Uterine smooth muscle cell (primary cell): Measurements from ENCODE around the gene TBX6. TPM values are rescaled to one million over a fixed set of nuclear protein-coding genes. Genes with fewer than 3 reads are reported as not detected.

ENCODE experiments used
- total RNA-seq: library from RNA; depleted of rRNA; stranded (reverse); fragments of >200 nt; gene quantifications from 2 replicates; pipeline ENCODE4 v1.2.3, GENCODE V29; 2014

Gene TBX6
- total RNA-seq, result 0.11 and 0.12 TPM in 2 replicates

GRCh38 chr16:30091474-30092372 is at the start of gene TBX6:
TBX6 (minus strand) TSS chr16:30091924; CDS start chr16:30091193, 731 bp downstream.

DNA sequence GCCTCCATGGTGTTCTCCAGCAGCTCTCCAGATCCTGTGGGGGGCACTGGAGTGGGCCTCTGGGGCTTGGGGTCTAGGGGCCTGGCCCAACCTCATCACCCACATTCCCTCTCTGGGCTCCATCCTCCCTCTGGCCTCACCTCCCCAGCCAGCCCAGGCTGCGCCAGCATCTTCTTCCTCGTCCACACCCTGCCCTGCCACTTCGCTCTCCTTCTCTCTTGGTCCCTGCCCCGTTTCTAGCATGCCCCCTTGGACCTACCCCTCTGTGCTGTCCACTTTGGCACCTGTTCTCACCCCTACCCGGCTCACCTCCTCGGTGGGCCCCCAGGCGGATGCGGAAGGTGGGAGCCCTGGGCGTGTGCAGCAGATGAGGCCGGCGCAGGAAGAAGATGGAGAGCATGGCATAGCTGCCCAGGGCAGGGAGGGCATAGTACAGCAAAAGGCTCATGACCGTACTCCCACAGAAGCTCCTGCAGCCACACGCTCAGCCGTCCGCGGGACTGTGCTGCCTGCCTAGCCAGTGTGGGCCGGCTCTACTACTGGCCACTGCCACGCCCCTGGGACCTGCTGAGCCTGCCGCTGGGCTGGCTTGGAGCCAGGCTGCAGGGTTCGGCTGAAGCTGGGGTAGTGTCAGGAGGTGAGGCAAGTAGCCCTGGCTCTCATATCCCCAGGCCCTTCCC is 21.4 kb upstream of the TBX6 start, which contains the start of gene GDPD3:
Gene GDPD3 (minus strand): TSS at position 507 of the 680 bp plus-strand sequence. CDS start 59 bp downstream, at position 448.

GRCh38 chr16:30096105-30096861 is 4.6 kb upstream of the TBX6 start, which contains the start of gene YPEL3:
YPEL3 (minus strand) TSS chr16:30096213; CDS start chr16:30095482, 731 bp downstream.

DNA sequence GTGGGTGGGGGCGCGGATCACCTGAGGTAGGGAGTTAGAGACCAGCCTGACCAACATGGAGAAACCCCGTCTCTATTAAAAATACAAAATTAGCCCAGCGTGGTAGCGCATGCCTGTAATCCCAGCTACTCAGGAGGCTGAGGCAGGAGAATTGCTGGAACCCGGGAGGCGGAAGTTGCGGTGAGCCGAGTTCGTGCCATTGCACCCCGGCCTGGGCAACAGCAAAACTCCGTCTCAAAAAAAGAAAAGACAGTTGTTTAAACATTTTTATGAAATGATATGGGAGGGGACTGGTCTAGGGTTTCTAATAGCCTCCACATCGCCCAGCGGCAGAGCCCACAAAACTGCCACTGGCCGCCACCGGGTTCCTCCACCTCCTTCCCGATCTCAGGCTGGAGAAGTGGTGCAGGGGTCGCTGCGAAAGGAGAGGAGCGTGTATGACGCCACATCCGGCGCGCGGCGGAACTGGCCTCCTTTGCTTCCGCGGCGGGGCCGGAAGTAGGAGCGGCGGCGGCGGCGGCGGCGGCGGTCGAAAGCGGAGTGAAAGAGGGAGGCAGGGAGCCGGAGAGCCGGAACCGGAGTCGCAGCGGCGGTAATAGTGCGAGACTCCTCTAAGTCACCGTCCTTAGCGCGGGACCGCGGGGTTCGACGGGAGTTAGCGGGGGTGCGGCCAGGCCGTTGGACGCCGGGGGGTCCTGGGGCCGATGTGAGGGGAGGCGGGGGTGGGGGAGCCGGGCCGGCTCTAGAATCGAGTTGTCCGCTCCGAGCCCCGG is 16.0 kb downstream of the TBX6 start, which contains the start of gene PPP4C:
Gene PPP4C (plus strand): TSS at position 492 of the 773 bp plus-strand sequence. CDS start 384 bp downstream, outside the sequence.

DNA sequence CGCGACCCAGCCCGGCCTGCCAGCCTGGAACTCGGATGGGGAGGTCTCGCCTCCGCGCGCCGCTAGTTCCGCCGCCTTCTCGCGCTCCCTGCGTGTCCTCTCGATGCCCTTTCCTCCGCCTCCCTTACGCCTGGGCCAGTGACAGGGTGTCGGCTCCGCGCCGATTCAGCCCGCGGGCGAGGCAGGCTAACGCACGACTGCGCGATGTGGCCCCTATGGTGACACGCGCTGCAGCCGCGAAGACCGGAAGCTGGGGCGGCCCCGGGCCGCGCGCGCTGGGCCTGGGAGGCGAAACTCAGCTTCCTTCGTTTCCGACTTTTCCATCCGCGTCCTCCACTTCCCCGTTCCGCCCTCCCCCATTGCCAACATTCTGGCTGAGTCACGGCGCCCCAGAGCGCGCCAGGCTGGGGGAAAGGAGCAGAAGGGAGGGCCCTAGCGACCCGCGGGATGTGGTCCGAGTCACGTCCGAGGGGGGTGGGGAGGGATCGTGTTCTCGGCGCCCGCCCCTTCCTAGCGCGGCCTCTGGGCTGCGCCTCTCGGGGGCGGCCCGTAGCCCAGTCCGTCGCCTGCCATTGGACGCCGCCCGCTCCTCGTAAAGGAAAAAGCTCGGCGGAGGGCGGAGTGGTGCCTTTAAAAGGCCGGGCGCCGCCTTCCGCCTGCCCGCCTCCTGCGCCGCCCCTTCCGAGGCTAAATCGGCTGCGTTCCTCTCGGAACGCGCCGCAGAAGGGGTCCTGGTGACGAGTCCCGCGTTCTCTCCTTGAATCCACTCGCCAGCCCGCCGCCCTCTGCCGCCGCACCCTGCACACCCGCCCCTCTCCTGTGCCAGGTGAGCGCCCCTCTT is 26.4 kb downstream of the TBX6 start, which contains the start of gene ALDOA:
Gene ALDOA (plus strand): TSS at position 659 of the 841 bp plus-strand sequence. CDS start 1,138 bp downstream, outside the sequence.

Other genes with a start within 250 kb of the TBX6 start
- 59.4 and 102 TPM in 2 replicates for gene CDIPT, start 228.7 kb downstream of the TBX6 start, total RNA-seq
- gene SEZ6L2, start 192.4 kb downstream of the TBX6 start, total RNA-seq, result 2.1 and 10.0 TPM in 2 replicates
- gene ASPHD1, start 191.4 kb downstream of the TBX6 start, total RNA-seq, result 9.1 and 9.4 TPM in 2 replicates
- 13.2 and 14.3 TPM in 2 replicates for gene KCTD13, start 165.7 kb downstream of the TBX6 start, total RNA-seq
- gene TMEM219, start 129.8 kb downstream of the TBX6 start, total RNA-seq, result 49.6 and 86.6 TPM in 2 replicates
- 56.2 and 62.0 TPM in 2 replicates for gene TAOK2, start 118.1 kb downstream of the TBX6 start, total RNA-seq
- gene HIRIP3, start 96.3 kb downstream of the TBX6 start, total RNA-seq, result 9.0 and 15.5 TPM in 2 replicates
- 17.2 and 47.3 TPM in 2 replicates for gene INO80E, start 95.7 kb downstream of the TBX6 start, total RNA-seq
- 0.22 and 0.62 TPM in 2 replicates for gene DOC2A, start 80.9 kb downstream of the TBX6 start, total RNA-seq
- not detected in 2 replicates for gene C16orf92, start 68.7 kb downstream of the TBX6 start, total RNA-seq
- 0.22 TPM in 1 of 2 replicates, not detected in the other for gene TLCD3B, start 60.7 kb downstream of the TBX6 start, total RNA-seq
- 528 and 721 TPM in 2 replicates for gene ALDOA, start 26.2 kb downstream of the TBX6 start, total RNA-seq
- gene PPP4C, start 15.9 kb downstream of the TBX6 start, total RNA-seq, result 226 and 306 TPM in 2 replicates
- gene YPEL3, start 4.3 kb upstream of the TBX6 start, total RNA-seq, result 4.6 and 5.5 TPM in 2 replicates
- gene GDPD3, start 21.6 kb upstream of the TBX6 start, total RNA-seq, result 0.55 and 1.1 TPM in 2 replicates
- gene MAPK3, start 31.3 kb upstream of the TBX6 start, total RNA-seq, result 28.6 and 32.9 TPM in 2 replicates
- gene CORO1A, start 91.7 kb upstream of the TBX6 start, total RNA-seq, result 2.7 and 2.9 TPM in 2 replicates
- 67.1 and 198 TPM in 2 replicates for gene BOLA2B, start 101.7 kb upstream of the TBX6 start, total RNA-seq
- gene SLX1A, start 102.0 kb upstream of the TBX6 start, total RNA-seq, result 19.5 and 27.0 TPM in 2 replicates
- gene SULT1A3, start 107.3 kb upstream of the TBX6 start, total RNA-seq, result 3.4 and 4.5 TPM in 2 replicates
- 0.33 and 0.75 TPM in 2 replicates for gene NPIPB13, start 156.6 kb upstream of the TBX6 start, total RNA-seq